Measurements from ENCODE around the gene CFAP47.

GRCh38 chrX:36314303-36314702 is 394.8 kb downstream of the CFAP47 start:
- TF ChIP-seq CTCF (IDR thresholded peaks at IDR 0.05; ENCODE audit: insufficient read depth, low read length), result no peak
- no peak for TF ChIP-seq POLR2AphosphoS5 (IDR thresholded peaks at IDR 0.05; ENCODE audit: low read depth)
- TF ChIP-seq REST (IDR thresholded peaks at IDR 0.05; ENCODE audit: insufficient replicate concordance, low read depth), result no peak
- TF ChIP-seq SPI1 (IDR thresholded peaks at IDR 0.05; ENCODE audit: borderline replicate concordance, low read depth), result no peak
- TF ChIP-seq GABPA (IDR thresholded peaks at IDR 0.05; ENCODE audit: low read depth), result no peak

Data from HL-60 (cell line).